Stimulated activated CD4-positive, alpha-beta T cell treated with anti-CD3 and anti-CD28 coated beads, Interleukin-2, amount 100 ng/mL, for 48 hours (primary cell): ENCODE data around the gene HECTD1.
A peak's percentile ranks its signal among the peaks of the same experiment; 100 is the strongest.
"Not testable (repeated sequence)": the region's sequence is repeated elsewhere in the genome, so short reads cannot be mapped to it uniquely, and the experiment has no call there.

Experiments used
- DNase-seq, 2 donors: peaks; one replicate each; pipeline ENCODE4 v3.0.0-alpha.2; 2020

The HECTD1 gene

GRCh38 chr14:31207755-31208545 lies at the start of gene HECTD1:
TSS of gene HECTD1 (minus strand) at chr14:31207793. CDS start at chr14:31205936, 1,857 bp downstream.
- peak; percentile 84 to 86 for DNase-seq

GRCh38 chr14:31257244-31257553 lies 49.6 kb upstream of the HECTD1 start:
- DNase-seq: no peak

GRCh38 chr14:31256534-31257243 lies 49.1 kb upstream of the HECTD1 start:
- no peak for DNase-seq

GRCh38 chr14:31255918-31256317 lies 48.3 kb upstream of the HECTD1 start:
- not testable (repeated sequence) for DNase-seq

- DNase-seq: no peak
Measured at GRCh38 chr14:31255286-31255685, 47.7 kb upstream of the HECTD1 start.

- DNase-seq: no peak
Measured at GRCh38 chr14:31253746-31254471, 46.3 kb upstream of the HECTD1 start.

GRCh38 chr14:31252865-31253264 lies 45.3 kb upstream of the HECTD1 start:
- no peak for DNase-seq

GRCh38 chr14:31251028-31251958 lies 43.7 kb upstream of the HECTD1 start:
- DNase-seq: no peak

GRCh38 chr14:31244626-31245025 lies 37.0 kb upstream of the HECTD1 start:
- no peak for DNase-seq

- peak; percentile 2 to 4 for DNase-seq
Measured at GRCh38 chr14:31243860-31244259, 36.3 kb upstream of the HECTD1 start.

GRCh38 chr14:31242161-31242940 lies 34.8 kb upstream of the HECTD1 start:
- DNase-seq: not testable (repeated sequence)

- no peak for DNase-seq
Measured at GRCh38 chr14:31241450-31242114, 34.0 kb upstream of the HECTD1 start.

- DNase-seq: no peak
Measured at GRCh38 chr14:31239741-31240140, 32.1 kb upstream of the HECTD1 start.

- DNase-seq: no peak
Measured at GRCh38 chr14:31235462-31235861, 27.9 kb upstream of the HECTD1 start.

- no peak for DNase-seq
Measured at GRCh38 chr14:31232081-31232480, 24.5 kb upstream of the HECTD1 start.

GRCh38 chr14:31231272-31231671 lies 23.7 kb upstream of the HECTD1 start:
- DNase-seq: not testable (repeated sequence)

GRCh38 chr14:31230573-31230958 lies 23.0 kb upstream of the HECTD1 start:
- no peak for DNase-seq

- no peak for DNase-seq
Measured at GRCh38 chr14:31229638-31230572, 22.3 kb upstream of the HECTD1 start.

- DNase-seq: no peak
Measured at GRCh38 chr14:31229009-31229408, 21.4 kb upstream of the HECTD1 start.

GRCh38 chr14:31228533-31228932 lies 20.9 kb upstream of the HECTD1 start:
- no peak for DNase-seq
